ENCODE measurements around the gene MON2.
"Not testable (repeated sequence)": the region's sequence is repeated elsewhere in the genome, so short reads cannot be mapped to it uniquely, and the experiment has no call there.

The MON2 gene

DNA sequence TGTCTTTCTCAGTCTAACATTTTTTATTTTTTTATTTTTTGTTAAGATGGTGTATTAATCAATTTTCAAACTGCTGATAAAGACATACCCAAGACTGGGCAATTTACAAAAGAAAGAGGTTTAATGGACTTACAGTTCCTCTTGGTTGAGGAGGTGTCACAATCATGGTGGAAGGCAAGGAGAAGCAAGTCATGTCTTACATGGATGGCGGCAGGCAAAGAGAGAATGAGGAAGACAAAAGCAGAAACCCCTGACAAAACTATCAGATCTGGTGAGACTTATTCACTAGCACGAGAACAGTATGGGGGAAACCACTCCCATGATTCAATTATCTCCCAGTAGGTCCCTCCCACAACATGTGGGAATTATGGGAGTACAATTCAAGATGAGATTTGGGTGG lies 11.2 kb upstream of the MON2 start:
- H3K9me3 ChIP-seq (ENCODE audit: control insufficient read depth, insufficient read depth, low read length); H3K27me3 ChIP-seq (ENCODE audit: control insufficient read depth, insufficient read depth, low read length); H3K36me3 ChIP-seq (ENCODE audit: control insufficient read depth, insufficient read depth, low read length): not testable (repeated sequence)

DNA sequence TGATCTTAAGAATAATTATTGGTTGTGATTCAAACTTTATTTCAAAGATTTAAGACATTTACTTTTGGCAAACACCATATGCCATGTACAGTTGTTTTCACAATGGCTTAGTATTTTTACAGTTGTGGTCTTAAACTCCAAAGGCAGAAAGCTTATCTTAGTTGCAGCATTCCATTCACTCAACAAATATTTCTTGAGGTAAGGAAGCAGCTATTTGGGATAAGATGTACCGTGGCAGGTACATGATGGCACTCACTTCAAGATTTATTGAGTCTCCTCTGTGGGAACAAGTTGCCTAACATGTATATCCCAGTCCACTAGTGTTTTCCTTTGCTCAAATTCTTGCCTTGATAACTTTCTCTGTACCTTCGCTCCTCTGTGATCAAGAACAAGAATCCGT lies 8.0 kb upstream of the MON2 start:
- H3K4me1 ChIP-seq (ENCODE audit: control insufficient read depth, insufficient read depth, low read length), result no peaks in the 10 kb centered on the region
- no peak overlapping the region for H3K9ac ChIP-seq (ENCODE audit: low read depth, low read length)
- H3K9me3 ChIP-seq (ENCODE audit: control insufficient read depth, insufficient read depth, low read length), result no peaks in the 10 kb centered on the region
- no peak overlapping the region for H3K4me3 ChIP-seq (ENCODE audit: low read depth, low read length)
- no peaks in the 10 kb centered on the region for H3K36me3 ChIP-seq (ENCODE audit: control insufficient read depth, insufficient read depth, low read length)
- no peaks in the 10 kb centered on the region for H3K27me3 ChIP-seq (ENCODE audit: control insufficient read depth, insufficient read depth, low read length)

More for the DNA sequence above, 11.2 kb upstream of the MON2 start:
- not testable (repeated sequence) for H3K4me1 ChIP-seq (ENCODE audit: control insufficient read depth, insufficient read depth, low read length); H3K4me3 ChIP-seq (ENCODE audit: low read depth, low read length); H3K9ac ChIP-seq (ENCODE audit: low read depth, low read length)

DNA sequence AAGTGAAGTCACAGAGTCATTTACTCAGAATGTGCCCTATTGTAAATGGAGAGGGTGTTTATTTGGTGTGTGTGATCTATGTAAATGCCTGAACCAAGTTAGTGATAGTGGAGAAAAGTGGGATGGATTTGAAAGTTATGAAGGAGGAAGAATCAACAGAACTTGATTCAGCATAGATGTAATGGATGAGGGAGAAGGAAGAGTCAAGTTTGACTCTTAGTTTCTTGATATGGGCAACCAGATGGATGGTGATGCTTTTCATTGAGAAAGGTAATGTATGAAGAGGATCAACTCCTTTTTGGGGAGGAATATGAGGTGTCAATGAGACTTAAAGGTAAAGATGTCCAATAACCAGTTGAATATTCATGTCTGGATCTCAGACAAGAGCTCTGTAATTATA lies 6.7 kb upstream of the MON2 start:
- Histone ChIP-seq H3K36me3 (ENCODE audit: control insufficient read depth, insufficient read depth, low read length) (no peaks in the 10 kb centered on the region), H3K9me3 (ENCODE audit: control insufficient read depth, insufficient read depth, low read length) (no peaks in the 10 kb centered on the region), H3K27me3 (ENCODE audit: control insufficient read depth, insufficient read depth, low read length) (no peaks in the 10 kb centered on the region), H3K4me3 (ENCODE audit: low read depth, low read length) (no peak overlapping the region), H3K4me1 (ENCODE audit: control insufficient read depth, insufficient read depth, low read length) (no peaks in the 10 kb centered on the region), H3K9ac (ENCODE audit: low read depth, low read length) (no peak overlapping the region)

DNA sequence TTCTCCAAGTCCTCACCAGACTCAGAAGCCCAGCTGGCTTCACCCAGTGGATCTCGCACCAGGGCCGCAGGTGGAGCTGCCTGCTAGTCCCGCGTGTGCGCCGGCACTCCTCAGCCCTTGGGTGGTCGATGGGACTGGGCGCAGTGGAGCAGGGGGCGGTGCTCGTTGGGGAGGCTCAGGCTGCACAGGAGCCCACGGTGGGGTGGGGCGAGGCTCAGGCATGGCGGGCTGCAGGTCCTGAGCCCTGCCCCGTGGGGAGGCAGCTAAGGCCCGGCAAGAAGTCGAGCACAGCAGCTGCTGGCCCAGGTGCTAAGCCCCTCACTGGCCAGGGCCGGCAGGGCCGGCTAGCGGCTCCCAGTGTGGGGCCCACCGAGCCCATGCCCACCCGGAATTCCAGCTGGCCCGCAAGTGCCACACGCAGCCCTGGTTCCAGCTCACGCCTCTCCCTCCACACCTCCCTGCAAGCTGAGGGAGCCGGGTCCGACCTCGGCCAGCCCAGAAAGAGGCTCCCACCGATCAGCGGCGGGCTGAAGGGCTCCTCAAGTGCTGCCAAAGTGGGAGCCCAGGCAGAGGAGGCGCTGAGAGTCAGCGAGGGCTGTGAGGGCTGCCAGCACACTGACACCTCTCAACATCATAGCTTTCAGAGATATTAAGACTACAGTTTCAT lies 5.3 kb upstream of the MON2 start:
- not testable (repeated sequence) for H3K9me3 ChIP-seq (ENCODE audit: control insufficient read depth, insufficient read depth, low read length); H3K36me3 ChIP-seq (ENCODE audit: control insufficient read depth, insufficient read depth, low read length); H3K4me1 ChIP-seq (ENCODE audit: control insufficient read depth, insufficient read depth, low read length); H3K27me3 ChIP-seq (ENCODE audit: control insufficient read depth, insufficient read depth, low read length); H3K4me3 ChIP-seq (ENCODE audit: low read depth, low read length); H3K9ac ChIP-seq (ENCODE audit: low read depth, low read length)

DNA sequence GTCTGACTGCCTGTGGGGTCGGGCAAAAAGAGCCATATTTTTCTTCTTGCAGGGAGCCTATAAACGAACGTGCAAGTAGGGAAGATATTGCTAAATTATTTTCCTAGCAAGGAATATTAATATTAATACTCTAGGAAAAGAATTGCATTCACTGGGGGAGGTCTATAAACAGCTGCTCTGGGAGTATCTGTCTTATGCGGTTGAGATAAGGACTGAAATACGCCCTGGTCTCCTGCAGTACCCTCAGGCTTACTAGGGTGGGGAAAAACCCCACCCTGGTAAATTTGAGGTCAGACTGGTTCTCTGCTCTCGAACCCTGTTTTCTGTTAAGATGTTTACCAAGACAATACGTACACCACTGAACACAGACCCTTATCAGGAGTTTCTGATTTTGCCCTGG lies 3.4 kb upstream of the MON2 start:
- H3K4me3 ChIP-seq (ENCODE audit: low read depth, low read length), result not testable (repeated sequence)

DNA sequence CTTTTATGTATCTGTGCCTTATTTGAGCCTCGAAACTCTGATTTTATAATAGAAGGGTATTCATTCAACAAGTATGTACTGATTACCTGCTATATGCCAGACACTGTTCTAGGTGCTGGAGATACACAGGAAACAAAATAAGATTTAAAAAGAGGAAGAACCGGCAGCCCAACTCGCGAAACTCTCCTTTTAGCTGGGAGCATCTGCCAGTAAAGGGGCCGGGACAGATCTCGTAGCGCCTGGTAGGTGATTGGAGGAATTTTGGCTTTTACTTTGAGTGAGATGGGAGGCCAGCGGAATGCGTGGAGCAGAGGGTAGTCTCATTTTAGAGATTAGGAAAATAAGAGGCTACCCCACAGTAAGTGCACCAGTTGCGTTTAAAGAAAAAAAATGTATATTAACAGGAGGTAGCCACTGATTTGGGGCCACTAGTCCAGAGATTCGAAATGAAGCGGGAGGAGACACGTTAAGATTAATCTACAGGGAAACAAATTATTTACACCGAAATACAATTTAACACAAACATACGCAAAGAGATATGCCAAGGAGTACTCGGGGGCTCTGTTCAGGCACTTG lies 520 bp upstream of the MON2 start:
- peaks cover 4% of the 10 kb centered on the region for H3K4me1 ChIP-seq (ENCODE audit: control insufficient read depth, insufficient read depth, low read length)
- no peaks in the 10 kb centered on the region for H3K36me3 ChIP-seq (ENCODE audit: control insufficient read depth, insufficient read depth, low read length)
- H3K9ac ChIP-seq (ENCODE audit: low read depth, low read length), result peak overlapping the region; percentile 61
- peaks cover 2% of the 10 kb centered on the region for H3K27me3 ChIP-seq (ENCODE audit: control insufficient read depth, insufficient read depth, low read length)
- no peaks in the 10 kb centered on the region for H3K9me3 ChIP-seq (ENCODE audit: control insufficient read depth, insufficient read depth, low read length)
- peak overlapping the region; percentile 88 for H3K4me3 ChIP-seq (ENCODE audit: low read depth, low read length)

More for the DNA sequence above, 3.4 kb upstream of the MON2 start:
- H3K4me1 ChIP-seq (ENCODE audit: control insufficient read depth, insufficient read depth, low read length); H3K36me3 ChIP-seq (ENCODE audit: control insufficient read depth, insufficient read depth, low read length); H3K9me3 ChIP-seq (ENCODE audit: control insufficient read depth, insufficient read depth, low read length); H3K9ac ChIP-seq (ENCODE audit: low read depth, low read length); H3K27me3 ChIP-seq (ENCODE audit: control insufficient read depth, insufficient read depth, low read length): not testable (repeated sequence)

DNA sequence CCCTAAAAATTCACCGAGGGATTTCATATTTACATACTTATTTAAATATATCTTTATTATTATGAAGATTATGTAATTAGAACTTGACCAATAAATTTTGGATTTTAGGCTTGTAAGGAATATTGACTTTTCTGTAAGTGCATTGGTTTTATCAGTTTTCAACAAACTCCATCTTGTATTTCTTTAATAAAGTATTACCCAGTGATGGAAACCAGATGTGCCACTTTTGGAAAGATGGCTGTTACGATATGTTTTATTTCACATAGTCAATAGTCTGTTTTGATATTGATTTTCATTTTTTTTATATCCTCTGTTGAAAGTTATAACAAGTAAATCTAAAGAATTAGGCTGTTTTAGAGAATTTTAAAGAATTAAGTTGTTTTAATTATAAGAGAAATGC lies 1.8 kb downstream of the MON2 start:
- no peak overlapping the region for H3K9ac ChIP-seq (ENCODE audit: low read depth, low read length)
- H3K36me3 ChIP-seq (ENCODE audit: control insufficient read depth, insufficient read depth, low read length), result no peaks in the 10 kb centered on the region
- no peaks in the 10 kb centered on the region for H3K9me3 ChIP-seq (ENCODE audit: control insufficient read depth, insufficient read depth, low read length)
- H3K4me3 ChIP-seq (ENCODE audit: low read depth, low read length), result no peak overlapping the region
- H3K4me1 ChIP-seq (ENCODE audit: control insufficient read depth, insufficient read depth, low read length), result peaks cover 4% of the 10 kb centered on the region
- peaks cover 2% of the 10 kb centered on the region for H3K27me3 ChIP-seq (ENCODE audit: control insufficient read depth, insufficient read depth, low read length)

DNA sequence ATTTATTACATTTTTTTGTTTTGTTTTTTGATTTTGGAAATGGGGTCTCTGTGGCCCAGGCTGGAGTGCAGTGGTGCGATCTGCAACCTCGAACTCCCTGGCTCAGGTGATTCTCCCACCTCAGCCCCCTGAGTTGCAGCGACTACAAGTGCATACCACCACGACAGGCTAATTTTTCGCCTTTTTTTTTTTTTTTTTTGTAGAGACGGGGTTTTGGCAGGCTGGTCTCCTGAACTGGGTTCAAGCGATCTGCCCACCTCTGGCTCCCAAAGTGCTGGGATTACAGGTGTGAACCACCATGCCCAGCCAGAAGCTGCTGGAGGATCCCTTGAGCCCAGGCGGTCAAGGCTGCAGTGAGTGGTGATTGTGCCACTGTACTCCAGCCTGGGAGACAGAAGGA lies 2.3 kb downstream of the MON2 start:
- H3K27me3 ChIP-seq (ENCODE audit: control insufficient read depth, insufficient read depth, low read length), result peaks cover 2% of the 10 kb centered on the region
- no peak overlapping the region for H3K9ac ChIP-seq (ENCODE audit: low read depth, low read length)
- H3K4me1 ChIP-seq (ENCODE audit: control insufficient read depth, insufficient read depth, low read length), result peaks cover 4% of the 10 kb centered on the region
- no peaks in the 10 kb centered on the region for H3K9me3 ChIP-seq (ENCODE audit: control insufficient read depth, insufficient read depth, low read length)
- no peak overlapping the region for H3K4me3 ChIP-seq (ENCODE audit: low read depth, low read length)
- H3K36me3 ChIP-seq (ENCODE audit: control insufficient read depth, insufficient read depth, low read length), result no peaks in the 10 kb centered on the region

DNA sequence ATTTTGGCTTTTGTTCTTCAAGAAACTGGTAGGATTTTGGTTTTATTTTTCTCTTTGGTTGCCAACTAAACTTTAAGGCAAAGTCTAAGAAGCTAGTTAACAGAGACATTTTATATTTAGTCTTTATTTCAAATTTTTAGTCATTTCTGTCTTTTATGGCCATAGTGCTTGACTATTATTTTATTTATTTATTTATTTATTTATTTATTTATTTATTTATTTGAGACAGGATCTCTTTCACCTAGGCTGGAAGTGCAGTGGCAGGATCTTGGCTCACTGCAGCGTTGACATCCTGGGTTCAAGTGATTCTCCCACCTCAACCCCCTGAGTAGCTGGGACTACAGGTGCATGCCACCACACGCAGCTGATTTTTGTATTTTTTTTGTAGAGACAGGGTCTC lies 3.1 kb downstream of the MON2 start:
- Histone ChIP-seq H3K4me3 (ENCODE audit: low read depth, low read length) (no peak overlapping the region), H3K9me3 (ENCODE audit: control insufficient read depth, insufficient read depth, low read length) (no peaks in the 10 kb centered on the region), H3K36me3 (ENCODE audit: control insufficient read depth, insufficient read depth, low read length) (no peaks in the 10 kb centered on the region), H3K9ac (ENCODE audit: low read depth, low read length) (no peak overlapping the region), H3K27me3 (ENCODE audit: control insufficient read depth, insufficient read depth, low read length) (peaks cover 2% of the 10 kb centered on the region), H3K4me1 (ENCODE audit: control insufficient read depth, insufficient read depth, low read length) (peaks cover 4% of the 10 kb centered on the region)

DNA sequence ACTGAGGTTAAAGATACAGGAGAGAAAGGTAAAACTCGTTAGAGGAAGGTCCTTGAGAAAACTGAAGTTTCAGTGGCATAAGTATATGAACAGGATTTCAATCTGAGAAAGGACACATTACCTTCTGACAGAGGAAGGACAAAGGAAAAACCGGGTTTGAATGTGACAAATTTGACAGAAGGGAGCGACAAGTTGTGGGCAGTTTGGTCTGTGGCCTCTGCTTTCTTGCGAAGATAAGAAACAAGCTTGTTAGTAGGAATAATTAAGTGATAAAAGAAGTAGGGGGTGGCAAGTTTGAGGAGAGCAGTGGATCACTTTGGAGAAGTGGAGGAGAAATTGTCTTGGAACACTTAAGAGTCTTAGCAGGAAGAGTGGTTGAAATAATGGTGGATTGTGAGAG lies 5.1 kb downstream of the MON2 start:
- no peaks in the 10 kb centered on the region for H3K9me3 ChIP-seq (ENCODE audit: control insufficient read depth, insufficient read depth, low read length)
- no peaks in the 10 kb centered on the region for H3K27me3 ChIP-seq (ENCODE audit: control insufficient read depth, insufficient read depth, low read length)
- H3K4me1 ChIP-seq (ENCODE audit: control insufficient read depth, insufficient read depth, low read length), result peaks cover 4% of the 10 kb centered on the region
- H3K36me3 ChIP-seq (ENCODE audit: control insufficient read depth, insufficient read depth, low read length), result no peaks in the 10 kb centered on the region
- no peak overlapping the region for H3K4me3 ChIP-seq (ENCODE audit: low read depth, low read length)
- H3K9ac ChIP-seq (ENCODE audit: low read depth, low read length), result no peak overlapping the region

DNA sequence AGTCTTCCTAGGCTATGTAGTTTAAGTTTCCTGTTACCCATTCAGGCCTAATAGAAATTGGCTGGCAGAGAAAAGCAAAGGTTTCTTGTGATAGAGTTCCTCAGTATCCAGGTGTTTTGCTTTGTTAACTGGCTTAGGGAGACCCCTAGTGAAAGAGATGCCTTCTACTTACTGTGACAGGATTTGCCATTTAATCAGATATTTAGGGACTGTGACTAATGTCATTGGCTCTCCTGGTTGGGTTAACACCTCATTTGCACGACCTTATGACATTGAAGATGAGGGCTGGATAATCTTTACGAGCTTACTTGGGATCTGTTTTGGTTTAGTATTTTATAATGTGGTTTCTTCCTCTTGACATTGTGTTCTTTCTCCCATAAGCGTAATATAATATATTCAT lies 5.8 kb downstream of the MON2 start:
- Histone ChIP-seq H3K36me3 (ENCODE audit: control insufficient read depth, insufficient read depth, low read length) (no peaks in the 10 kb centered on the region), H3K9me3 (ENCODE audit: control insufficient read depth, insufficient read depth, low read length) (no peaks in the 10 kb centered on the region), H3K4me1 (ENCODE audit: control insufficient read depth, insufficient read depth, low read length) (peaks cover 4% of the 10 kb centered on the region), H3K4me3 (ENCODE audit: low read depth, low read length) (no peak overlapping the region), H3K27me3 (ENCODE audit: control insufficient read depth, insufficient read depth, low read length) (no peaks in the 10 kb centered on the region), H3K9ac (ENCODE audit: low read depth, low read length) (no peak overlapping the region)

DNA sequence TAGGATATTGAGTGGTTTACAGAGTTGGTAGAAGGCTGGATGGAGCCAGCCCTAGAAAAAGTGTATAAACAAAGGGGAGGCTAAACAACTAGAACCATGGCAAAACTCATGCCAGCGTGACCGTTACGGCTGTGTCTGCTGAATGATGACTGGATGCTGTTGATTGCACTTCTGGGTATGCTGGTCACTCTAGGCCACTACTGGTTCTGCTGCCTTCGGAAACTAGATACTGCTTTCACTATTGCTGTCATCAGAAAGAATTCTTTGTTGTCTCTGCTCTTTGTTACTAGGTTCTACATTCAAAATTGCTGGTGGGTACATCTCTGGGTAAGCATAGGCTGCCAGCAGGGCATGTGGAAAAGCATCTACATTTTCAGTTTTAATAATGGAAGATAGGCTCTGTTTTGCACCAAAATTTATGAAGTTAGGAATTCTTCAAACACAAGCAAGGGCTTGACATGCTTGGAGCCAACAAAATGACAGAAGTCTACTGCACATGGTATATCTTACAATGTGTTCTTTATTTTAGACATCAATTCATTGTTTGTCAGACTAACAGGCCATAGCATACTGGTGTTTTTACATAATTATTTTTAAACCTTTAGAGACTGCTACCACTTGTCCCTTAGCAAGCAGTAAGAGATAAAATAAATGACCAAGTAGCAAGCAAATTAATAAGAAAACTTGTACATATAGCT lies 15.4 kb downstream of the MON2 start:
- Histone ChIP-seq H3K27me3 (ENCODE audit: control insufficient read depth, insufficient read depth, low read length) (no peaks in the 10 kb centered on the region), H3K4me3 (ENCODE audit: low read depth, low read length) (no peak overlapping the region), H3K9me3 (ENCODE audit: control insufficient read depth, insufficient read depth, low read length) (no peaks in the 10 kb centered on the region), H3K9ac (ENCODE audit: low read depth, low read length) (no peak overlapping the region), H3K4me1 (ENCODE audit: control insufficient read depth, insufficient read depth, low read length) (no peaks in the 10 kb centered on the region), H3K36me3 (ENCODE audit: control insufficient read depth, insufficient read depth, low read length) (no peaks in the 10 kb centered on the region)

All from iPS-15b (cell line).